Measurements from ENCODE around the gene WDR47.
A peak's percentile ranks its signal among the peaks of the same experiment; 100 is the strongest.

Gene WDR47

DNA sequence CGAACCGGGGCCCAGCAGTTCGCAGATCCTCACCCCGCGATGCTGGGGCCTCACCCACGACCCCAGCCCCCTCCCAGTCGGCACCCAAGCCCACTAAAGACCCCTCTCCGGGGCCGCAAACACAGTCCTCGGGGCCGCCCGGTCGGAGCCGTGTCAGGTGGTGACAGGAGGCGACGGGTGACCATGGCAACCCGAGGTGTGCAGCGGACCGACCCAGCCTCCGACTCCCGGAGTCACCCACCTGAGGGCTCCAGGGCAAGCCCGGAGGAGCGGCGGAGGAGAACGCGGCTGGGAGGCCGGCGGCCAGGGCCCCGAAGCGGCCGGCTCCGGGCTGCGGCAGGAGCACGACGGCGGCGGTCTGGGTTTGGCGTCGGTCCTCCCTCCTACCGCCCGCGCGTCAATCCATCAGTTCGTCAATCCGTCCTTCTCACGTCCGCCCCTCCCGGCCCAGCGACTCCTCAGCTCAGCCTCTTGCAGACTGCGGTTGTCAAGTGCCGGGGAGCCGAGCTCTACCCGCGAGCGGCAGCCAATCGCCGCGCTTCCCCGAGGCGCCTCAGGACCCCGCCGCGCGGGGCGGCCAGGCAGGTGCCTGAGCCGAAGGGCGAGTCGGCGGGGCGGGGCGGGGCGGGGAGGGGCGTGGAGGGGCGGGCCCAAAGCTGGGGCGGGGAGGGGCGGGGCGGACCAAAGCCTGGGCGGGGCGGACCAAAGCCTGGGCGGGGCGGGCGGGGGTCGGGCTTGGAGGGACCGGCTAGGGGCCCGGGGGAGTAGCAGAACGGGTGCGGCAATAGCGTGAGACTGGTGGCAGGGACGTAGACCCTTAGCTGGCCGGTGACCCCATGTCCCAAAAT lies at the start of gene WDR47:
Gene WDR47 (minus strand): TSS at position 482 of the 848 bp plus-strand sequence. CDS start 18,590 bp downstream, outside the sequence.
- TF ChIP-seq, protein P1, sequence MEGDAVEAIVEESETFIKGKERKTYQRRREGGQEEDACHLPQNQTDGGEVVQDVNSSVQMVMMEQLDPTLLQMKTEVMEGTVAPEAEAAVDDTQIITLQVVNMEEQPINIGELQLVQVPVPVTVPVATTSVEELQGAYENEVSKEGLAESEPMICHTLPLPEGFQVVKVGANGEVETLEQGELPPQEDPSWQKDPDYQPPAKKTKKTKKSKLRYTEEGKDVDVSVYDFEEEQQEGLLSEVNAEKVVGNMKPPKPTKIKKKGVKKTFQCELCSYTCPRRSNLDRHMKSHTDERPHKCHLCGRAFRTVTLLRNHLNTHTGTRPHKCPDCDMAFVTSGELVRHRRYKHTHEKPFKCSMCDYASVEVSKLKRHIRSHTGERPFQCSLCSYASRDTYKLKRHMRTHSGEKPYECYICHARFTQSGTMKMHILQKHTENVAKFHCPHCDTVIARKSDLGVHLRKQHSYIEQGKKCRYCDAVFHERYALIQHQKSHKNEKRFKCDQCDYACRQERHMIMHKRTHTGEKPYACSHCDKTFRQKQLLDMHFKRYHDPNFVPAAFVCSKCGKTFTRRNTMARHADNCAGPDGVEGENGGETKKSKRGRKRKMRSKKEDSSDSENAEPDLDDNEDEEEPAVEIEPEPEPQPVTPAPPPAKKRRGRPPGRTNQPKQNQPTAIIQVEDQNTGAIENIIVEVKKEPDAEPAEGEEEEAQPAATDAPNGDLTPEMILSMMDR (IDR thresholded peaks at IDR 0.05): peak; percentile 62
- Histone ChIP-seq H3K4me3 (ENCODE audit: low read depth in 1 of 2, low read length in 1 of 2) (peak within 1 kb of the TSS; percentile 82 to 98), H3K9me3 (no peaks in the 10 kb centered on the region), H3K4me1 (ENCODE audit: control insufficient read depth in 1 of 2, insufficient read depth in 1 of 2, low read depth in 1 of 2, low read length in 1 of 2) (peaks cover 20 to 22% of the 10 kb centered on the region in 2 experiments), H3K36me3 (no peaks in the 10 kb centered on the region), H3K27ac (peak within 1 kb of the TSS; percentile 94), H3K27me3 (peaks cover 16% of the 10 kb centered on the region)

DNA sequence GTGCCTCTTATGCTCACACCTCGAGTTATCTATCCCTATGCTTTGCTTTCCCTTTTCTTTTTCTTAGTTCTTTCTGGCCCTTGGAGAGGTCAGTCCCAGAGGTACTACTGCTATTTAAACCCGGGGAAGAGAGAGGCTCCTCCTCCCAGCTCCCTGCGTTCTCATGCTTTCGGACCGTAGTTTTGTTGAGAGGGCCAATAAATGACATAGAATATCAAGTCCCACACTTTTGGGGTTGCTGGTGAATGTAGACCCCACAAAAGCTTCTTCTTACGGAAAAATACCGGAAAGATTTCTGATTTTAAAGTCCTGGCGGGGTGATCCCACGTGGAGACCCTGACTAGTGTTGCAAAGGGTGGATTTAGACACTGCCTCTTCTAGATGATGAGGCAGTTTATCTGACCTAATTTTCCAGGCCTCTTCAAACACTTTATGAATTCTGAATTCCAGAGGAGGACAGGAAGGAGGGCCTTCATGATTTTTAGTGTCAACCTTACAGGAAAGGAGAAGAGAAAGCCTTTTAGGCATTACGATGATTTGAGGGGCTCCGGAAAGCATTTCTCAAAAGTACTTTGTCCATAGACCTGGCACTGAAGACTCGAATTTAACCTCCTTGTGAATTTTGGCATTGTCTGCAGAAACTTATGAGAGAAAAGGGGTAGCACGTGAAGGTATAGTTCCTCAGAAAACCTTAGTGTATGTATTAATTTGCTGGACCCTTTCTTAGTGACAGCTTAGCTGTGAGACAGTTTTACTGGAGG lies 49.4 kb upstream of the WDR47 start:
- Histone ChIP-seq H3K4me1 (ENCODE audit: control insufficient read depth in 1 of 2, insufficient read depth in 1 of 2, low read depth in 1 of 2, low read length in 1 of 2) (peaks cover 47 to 62% of the 10 kb centered on the region in 2 experiments), H3K4me3 (ENCODE audit: low read depth in 1 of 2, low read length in 1 of 2) (peak overlapping the region; percentile 82 to 98), H3K27ac (peak overlapping the region; percentile 94), H3K27me3 (no peaks in the 10 kb centered on the region), H3K36me3 (peaks cover 34% of the 10 kb centered on the region), H3K9me3 (no peaks in the 10 kb centered on the region)
- TF ChIP-seq, protein P1 (IDR thresholded peaks at IDR 0.05): no peak

DNA sequence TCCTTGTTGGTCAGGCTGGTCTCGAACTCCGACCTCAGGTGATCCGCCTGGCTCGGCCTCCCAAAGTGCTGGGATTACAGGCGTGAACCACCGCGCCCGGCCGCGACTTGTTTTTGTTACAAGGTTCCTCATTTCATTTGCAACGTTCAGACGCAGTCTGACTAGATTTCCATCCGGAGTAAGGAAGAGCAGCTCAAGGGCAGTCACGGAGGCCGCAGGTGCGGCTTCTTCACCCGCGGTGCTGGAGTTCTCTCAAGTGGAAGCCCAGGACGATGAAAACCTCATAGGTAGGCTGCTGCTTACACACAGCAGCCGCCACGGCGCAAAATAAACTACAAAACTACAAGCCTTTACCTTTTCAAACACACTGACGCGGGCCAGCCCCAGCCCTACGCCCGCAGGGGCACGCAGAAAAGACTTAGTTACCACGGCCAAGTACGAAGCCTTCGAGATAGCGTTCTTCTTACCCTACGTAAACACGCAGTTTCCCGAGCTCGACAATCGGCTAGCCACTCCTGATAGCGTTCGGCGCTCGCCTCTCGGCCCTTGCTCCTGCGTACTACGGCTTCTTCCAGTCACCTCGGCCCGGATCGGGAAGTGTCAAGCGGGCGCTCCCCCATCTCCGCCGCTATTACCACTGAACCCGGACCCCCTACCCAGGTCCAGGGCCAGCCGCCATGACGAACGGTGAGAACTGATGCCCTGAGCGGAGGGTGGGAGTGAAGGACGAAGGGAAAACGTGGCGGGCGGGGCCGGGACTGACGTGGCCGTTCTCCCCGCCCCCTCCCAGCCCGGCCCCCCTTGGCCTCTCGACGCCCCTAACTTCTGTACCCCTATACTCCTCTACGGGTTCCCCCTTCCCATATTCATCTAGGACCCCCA lies 48.5 kb upstream of the WDR47 start, which contains the start of gene TMEM167B:
Gene TMEM167B (plus strand): TSS at position 569 of the 882 bp plus-strand sequence. CDS start 109 bp downstream, at position 678.
- TF ChIP-seq, protein P1 (IDR thresholded peaks at IDR 0.05): no peak
- Histone ChIP-seq H3K36me3 (peaks cover 26% of the 10 kb centered on the region), H3K27ac (peak within 1 kb of the TSS; percentile 94), H3K4me3 (ENCODE audit: low read depth in 1 of 2, low read length in 1 of 2) (peak within 1 kb of the TSS; percentile 82 to 98), H3K27me3 (no peaks in the 10 kb centered on the region), H3K9me3 (no peaks in the 10 kb centered on the region), H3K4me1 (ENCODE audit: control insufficient read depth in 1 of 2, insufficient read depth in 1 of 2, low read depth in 1 of 2, low read length in 1 of 2) (peaks cover 51 to 66% of the 10 kb centered on the region in 2 experiments)

DNA sequence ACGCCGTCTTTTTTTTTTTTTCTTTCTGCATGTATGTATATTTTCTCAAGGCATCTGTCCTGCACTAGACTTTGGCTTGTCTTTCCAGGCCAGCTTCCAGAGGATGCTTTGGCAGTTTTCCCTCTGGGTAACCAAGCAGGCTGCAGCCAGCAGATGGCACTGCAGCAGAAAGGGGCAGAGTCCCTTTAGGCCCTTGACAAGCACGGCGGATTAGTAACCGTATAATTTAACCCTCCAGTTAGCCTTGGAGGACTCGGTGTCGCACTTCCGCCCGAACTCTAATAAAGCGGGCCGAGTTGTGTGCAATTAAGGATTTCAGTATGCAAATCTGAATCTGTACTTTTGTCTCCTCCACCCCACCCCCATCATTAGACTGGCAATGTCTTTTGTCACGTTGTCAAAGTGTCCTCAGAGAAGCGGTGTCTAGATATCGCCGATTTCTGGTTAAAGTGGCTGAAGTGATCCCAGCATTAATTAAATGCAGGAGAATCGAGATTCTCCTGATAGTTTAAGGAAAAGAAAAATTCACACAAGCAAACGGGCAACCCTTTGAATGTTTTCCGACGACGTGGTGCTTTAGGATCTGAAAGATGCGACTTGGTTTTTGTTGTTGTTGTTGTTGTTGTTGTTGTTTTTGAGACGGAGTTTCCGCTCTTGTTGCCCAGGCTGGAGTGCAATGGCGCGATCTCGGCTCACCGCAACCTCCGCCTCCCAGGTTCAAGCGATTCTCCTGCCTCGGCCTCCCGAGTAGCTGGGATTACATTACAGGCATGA lies 47.5 kb upstream of the WDR47 start:
- Histone ChIP-seq H3K4me1 (ENCODE audit: control insufficient read depth in 1 of 2, insufficient read depth in 1 of 2, low read depth in 1 of 2, low read length in 1 of 2) (peaks cover 51 to 65% of the 10 kb centered on the region in 2 experiments), H3K27me3 (no peaks in the 10 kb centered on the region), H3K9me3 (no peaks in the 10 kb centered on the region), H3K4me3 (ENCODE audit: low read depth in 1 of 2, low read length in 1 of 2) (peak overlapping the region; percentile 82 to 98), H3K27ac (peak overlapping the region; percentile 94), H3K36me3 (peaks cover 16% of the 10 kb centered on the region)
- TF ChIP-seq, protein P1 (IDR thresholded peaks at IDR 0.05): peak; percentile 60

Measured in neutrophil (primary cell).